Panc1 (cell line): Measurements from ENCODE around the gene WFIKKN1. TPM values are rescaled to one million over a fixed set of nuclear protein-coding genes. Genes with fewer than 3 reads are reported as not detected.

ENCODE experiments used
- ATAC-seq: fragments of 200-7000 bp; cut with Tn5 transposase; 2 replicates; pipeline ENCODE4 v1.9.1; 2020; ENCODE audit warnings: mild to moderate bottlenecking, moderate library complexity
- BruUV-seq: library from RNA; stranded (reverse); fragments of 400-500 nt; replicated peaks from 2 replicates; lab custom pipeline; 2021; lab: Mats Ljungman, UMichigan
- CTCF ChIA-PET: fragments of 300-600 bp; sonication (Branson Sonifier 250); formaldehyde crosslinking; loops from one replicate; lab custom pipeline; 2022; ENCODE audit warnings: antibody characterized with exemption; lab: Charles Lee
- POLR2A ChIA-PET: fragments of 300-600 bp; sonication (Branson Sonifier 250); formaldehyde crosslinking; loops from one replicate; lab custom pipeline; 2022; ENCODE audit warnings: antibody characterized with exemption; lab: Charles Lee
- DNase-seq: peaks from one replicate; pipeline ENCODE4 v3.0.0-alpha.2; 2010; ENCODE audit warnings: low read depth, low spot score
- H3K27ac ChIP-seq: 2 replicates; pipeline ENCODE4 v1.5.1; 2011; ENCODE audit warnings: mild to moderate bottlenecking, low read length, inconsistent platforms
- H3K27me3 ChIP-seq: fragments of 200-500 bp; sonication (Bioruptor generic); 2 replicates; pipeline ENCODE4 v1.6.0; 2014; ENCODE audit warnings: low read length, inconsistent platforms; ENCODE audit not compliant: control insufficient read depth, insufficient read depth
- H3K36me3 ChIP-seq: fragments of 200-500 bp; sonication (Bioruptor generic); 2 replicates; pipeline ENCODE4 v1.5.1; 2014; ENCODE audit warnings: inconsistent platforms, mild to moderate bottlenecking, low read length, moderate library complexity; ENCODE audit not compliant: control insufficient read depth, insufficient read depth
- H3K4me1 ChIP-seq: 2 replicates; pipeline ENCODE4 v1.5.1; 2011; ENCODE audit warnings: inconsistent platforms, mild to moderate bottlenecking, low read length, moderate library complexity; ENCODE audit not compliant: control insufficient read depth, insufficient read depth
- H3K4me3 ChIP-seq, 2 experiments: 2 replicates each; pipeline ENCODE4 v1.5.1; 2011 to 2012; ENCODE audit warnings: low read depth in 2 of 2, low read length in 2 of 2, mild to moderate bottlenecking in 2 of 2, inconsistent platforms in 1 of 2, moderate library complexity in 1 of 2
- H3K9me3 ChIP-seq: fragments of 200-500 bp; sonication (Bioruptor generic); 2 replicates; pipeline ENCODE4 v1.5.1; 2014; ENCODE audit warnings: low read depth, mild to moderate bottlenecking, inconsistent platforms, low read length, moderate library complexity; ENCODE audit not compliant: control insufficient read depth, insufficient read depth
- CTCF ChIP-seq: fragments of 450-650 bp; IDR thresholded peaks from 2 replicates; pipeline ENCODE4 v1.5.1; 2017; ENCODE audit warnings: mild to moderate bottlenecking
- POLR2AphosphoS5 ChIP-seq: IDR thresholded peaks from 2 replicates; pipeline ENCODE4 v1.6.1; 2012; ENCODE audit warnings: mild to moderate bottlenecking, low read depth, low read length, moderate library complexity
- REST ChIP-seq, 2 experiments: IDR thresholded peaks; 2 replicates each; pipeline ENCODE4 v1.6.1; 2011 to 2012; ENCODE audit warnings: low read depth in 2 of 2, control low read depth in 1 of 2, low read length in 1 of 2, mild to moderate bottlenecking in 1 of 2, moderate library complexity in 1 of 2; ENCODE audit not compliant: insufficient read depth in 1 of 2
- SIN3A ChIP-seq: IDR thresholded peaks from 2 replicates; pipeline ENCODE4 v1.6.1; 2012; ENCODE audit warnings: low read depth, mild to moderate bottlenecking, low read length, moderate library complexity, borderline replicate concordance; ENCODE audit not compliant: insufficient read depth
- TCF7L2 ChIP-seq: IDR thresholded peaks from 2 replicates; pipeline ENCODE4 v1.6.1; 2011; ENCODE audit warnings: mild to moderate bottlenecking, low read depth, low read length, inconsistent platforms
- in situ Hi-C: cut with HindIII; loops from 2 replicates; pipeline ENCODE4 v1.10.0; 2016; ENCODE audit warnings: low sequenced_read_pairs, low pct_unique_long_range_greater_than_20kb
- intact Hi-C: fragments of 100-400 bp; cut with micrococcal nuclease; formaldehyde crosslinking; loops from one replicate; pipeline ENCODE4 v1.10.0; 2022; ENCODE audit not compliant: unreplicated experiment
- total RNA-seq: library from RNA; stranded (reverse); gene quantifications from one replicate; pipeline ENCODE4 v1.2.1, GENCODE V29; 2021; ENCODE audit not compliant: unreplicated experiment

Gene WFIKKN1
- total RNA-seq, 1 experiment from 2014 or later = 2.0 TPM

GRCh38 chr16:621526-622105 is 9.2 kb upstream of the WFIKKN1 start:
- no peak for TF ChIP-seq SIN3A
- no peaks in the 10 kb centered on the region for H3K27me3 ChIP-seq
- POLR2A ChIA-PET = interaction anchor here (0.6 kb wide), 2 partner anchors 30 to 34 kb away, joined by 3 to 4 read pairs; no protein-coding TSS in a partner anchor
- H3K27ac ChIP-seq = no peak overlapping the region; the same call in 1 of the 2 replicates
- in situ Hi-C loops (no loop called here), intact Hi-C loops (no loop called here)
- no peaks in the 10 kb centered on the region for H3K9me3 ChIP-seq
- no peak for DNase-seq
- CTCF ChIA-PET = interaction anchor here (1.1 kb wide), 1 partner anchor 44 kb away, joined by 3 read pairs; no protein-coding TSS in a partner anchor
- peaks cover 47% of the 10 kb centered on the region for H3K4me1 ChIP-seq
- H3K4me3 ChIP-seq = peak overlapping the region in 1 of 2 experiments; percentile 29; a peak in 2 of 4 replicates
- BruUV-seq = no TSS peak
- peak; percentile 52 for ATAC-seq
- no peaks in the 10 kb centered on the region for H3K36me3 ChIP-seq

GRCh38 chr16:622920-623280 is 7.9 kb upstream of the WFIKKN1 start:
- Histone ChIP-seq H3K4me3 (no peak overlapping the region), H3K27ac (no peak overlapping the region; the same call in 1 of the 2 replicates), H3K36me3 (no peaks in the 10 kb centered on the region), H3K4me1 (peaks cover 58% of the 10 kb centered on the region), H3K27me3 (no peaks in the 10 kb centered on the region), H3K9me3 (no peaks in the 10 kb centered on the region)
- ChIA-PET CTCF (no interaction called here), POLR2A (no interaction called here)
- TSS peak; percentile 81 for BruUV-seq
- DNase-seq (no peak), ATAC-seq (no peak)
- TF ChIP-seq POLR2AphosphoS5 = no peak
- TF ChIP-seq SIN3A = no peak
- no peak for TF ChIP-seq CTCF
- no peak for TF ChIP-seq REST (IDR thresholded peaks at IDR 0.05; ENCODE audit: insufficient read depth in 1 of 2, low read depth in 2 of 2, low read length in 1 of 2)
- no peak for TF ChIP-seq TCF7L2
- in situ Hi-C loops (no loop called here), intact Hi-C loops (no loop called here)

- CTCF ChIA-PET = no interaction called here
- no peak for DNase-seq
- in situ Hi-C loops = no loop called here
Observed at GRCh38 chr16:624526-625070, 6.2 kb upstream of the WFIKKN1 start.

More at GRCh38 chr16:624526-625070, 6.2 kb upstream of the WFIKKN1 start:
- Histone ChIP-seq H3K36me3 (no peaks in the 10 kb centered on the region), H3K4me1 (peaks cover 67% of the 10 kb centered on the region), H3K4me3 (no peak overlapping the region), H3K27me3 (no peaks in the 10 kb centered on the region), H3K27ac (peak overlapping the region; percentile 57; the same call in 1 of the 2 replicates), H3K9me3 (no peaks in the 10 kb centered on the region)
- ATAC-seq = no peak
- TF ChIP-seq POLR2AphosphoS5 = no peak
- intact Hi-C loops = no loop called here
- no TSS peak for BruUV-seq
- POLR2A ChIA-PET = no interaction called here
